IPS-18a (cell line): ENCODE results near the gene RNF115.

Source experiments
- H3K27ac ChIP-seq: one replicate; pipeline ENCODE4 v1.5.1; 2013; ENCODE audit warnings: low read length
- H3K27me3 ChIP-seq: one replicate; pipeline ENCODE4 v1.6.1; 2013; ENCODE audit warnings: mild to moderate bottlenecking, low read length; ENCODE audit not compliant: control insufficient read depth, insufficient read depth
- H3K36me3 ChIP-seq: one replicate; pipeline ENCODE4 v1.6.1; 2013; ENCODE audit warnings: low read depth, low read length; ENCODE audit not compliant: control insufficient read depth
- H3K4me1 ChIP-seq: one replicate; pipeline ENCODE4 v1.6.1; 2013; ENCODE audit warnings: low read depth, low read length; ENCODE audit not compliant: control insufficient read depth
- H3K4me3 ChIP-seq: one replicate; pipeline ENCODE4 v1.5.1; 2013; ENCODE audit warnings: low read length
- H3K9ac ChIP-seq: one replicate; pipeline ENCODE4 v1.6.1; 2013; ENCODE audit warnings: mild to moderate bottlenecking, low read length, moderate library complexity
- H3K9me3 ChIP-seq: one replicate; pipeline ENCODE4 v1.6.1; 2013; ENCODE audit warnings: low read depth, low read length; ENCODE audit not compliant: control insufficient read depth

Gene RNF115

GRCh38 chr1:145823565-145824498 lies at the start of gene RNF115, which contains the start of gene POLR3C:
Gene RNF115 (minus strand): TSS chr1:145824095. CDS start chr1:145823873, 222 bp downstream.
Gene POLR3C (plus strand): TSS chr1:145824200. CDS start chr1:145825777, 1,577 bp downstream.
- Histone ChIP-seq H3K9me3 (no peaks in the 10 kb centered on the region), H3K4me1 (no peaks in the 10 kb centered on the region), H3K27ac (peak within 1 kb of the TSS; percentile 85), H3K27me3 (no peaks in the 10 kb centered on the region), H3K36me3 (peaks cover 28% of the 10 kb centered on the region), H3K4me3 (peak within 1 kb of the TSS; percentile 100), H3K9ac (peak within 1 kb of the TSS; percentile 90)

GRCh38 chr1:145871994-145872924 lies 48.4 kb upstream of the RNF115 start:
- Histone ChIP-seq H3K9me3 (no peaks in the 10 kb centered on the region), H3K27ac (no peak overlapping the region), H3K9ac (peak overlapping the region; percentile 52), H3K4me1 (peaks cover 8% of the 10 kb centered on the region), H3K36me3 (no peaks in the 10 kb centered on the region), H3K4me3 (peak overlapping the region; percentile 61), H3K27me3 (peaks cover 30% of the 10 kb centered on the region)

- peaks cover 8% of the 10 kb centered on the region for H3K4me1 ChIP-seq
- H3K27me3 ChIP-seq = peaks cover 21% of the 10 kb centered on the region
- no peak overlapping the region for H3K4me3 ChIP-seq
- no peaks in the 10 kb centered on the region for H3K36me3 ChIP-seq
- no peak overlapping the region for H3K9ac ChIP-seq
- no peaks in the 10 kb centered on the region for H3K9me3 ChIP-seq
- H3K27ac ChIP-seq = no peak overlapping the region
Measured at GRCh38 chr1:145868232-145868631, 44.3 kb upstream of the RNF115 start.

DNA sequence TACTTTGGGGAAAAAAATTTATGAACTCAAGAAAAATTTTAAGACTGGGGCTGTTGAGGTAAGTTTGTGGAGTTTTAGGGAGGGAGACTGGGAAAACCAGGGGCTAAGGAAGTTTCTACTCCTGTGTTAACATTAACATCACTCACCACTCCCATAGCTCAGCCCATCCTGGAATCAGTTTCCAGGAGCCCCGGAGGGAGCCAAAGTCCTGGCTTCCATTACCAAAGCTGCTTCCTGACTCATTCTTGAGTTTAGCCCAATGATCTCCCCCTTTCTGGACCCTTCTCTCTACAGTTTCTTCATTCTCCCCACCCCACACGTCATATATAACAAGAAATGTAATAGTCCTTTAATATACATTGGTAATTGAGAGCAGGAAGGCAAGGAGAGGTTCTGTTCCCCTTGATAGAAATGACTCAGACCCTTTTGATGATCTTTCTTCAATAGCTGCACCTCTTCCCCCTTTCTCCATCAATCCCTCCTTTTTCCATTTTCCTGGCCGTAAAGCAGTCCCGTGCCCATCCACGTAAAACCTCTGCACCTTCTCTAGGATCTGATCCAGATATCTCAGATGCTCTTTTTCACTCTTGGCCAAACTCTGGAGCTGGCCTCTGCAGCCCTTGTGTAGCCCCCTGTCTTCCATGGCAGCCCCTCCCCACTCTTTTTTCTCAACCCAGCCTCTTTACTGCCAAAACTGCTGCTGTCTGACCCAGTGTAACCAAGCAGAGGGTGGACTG lies 39.6 kb upstream of the RNF115 start:
- Histone ChIP-seq H3K9me3 (no peaks in the 10 kb centered on the region), H3K36me3 (no peaks in the 10 kb centered on the region), H3K4me3 (no peak overlapping the region), H3K9ac (no peak overlapping the region), H3K27ac (no peak overlapping the region), H3K4me1 (no peaks in the 10 kb centered on the region), H3K27me3 (no peaks in the 10 kb centered on the region)

- Histone ChIP-seq H3K27me3 (no peaks in the 10 kb centered on the region), H3K4me3 (peak overlapping the region; percentile 95), H3K9ac (peak overlapping the region; percentile 55), H3K9me3 (peaks cover 4% of the 10 kb centered on the region), H3K27ac (no peak overlapping the region), H3K4me1 (no peaks in the 10 kb centered on the region), H3K36me3 (peaks cover 16% of the 10 kb centered on the region)
Measured at GRCh38 chr1:145859491-145860023, 35.7 kb upstream of the RNF115 start.

GRCh38 chr1:145858901-145859490 lies 35.1 kb upstream of the RNF115 start, which contains the start of gene PIAS3:
Gene PIAS3 (minus strand): TSS chr1:145859081. CDS start chr1:145858990, 91 bp downstream.
- Histone ChIP-seq H3K9ac (peak within 1 kb of the TSS; percentile 55), H3K27ac (no peak within 1 kb of the TSS), H3K4me1 (no peaks in the 10 kb centered on the region), H3K36me3 (peaks cover 22% of the 10 kb centered on the region), H3K4me3 (peak within 1 kb of the TSS; percentile 95), H3K27me3 (no peaks in the 10 kb centered on the region), H3K9me3 (peaks cover 4% of the 10 kb centered on the region)

- Histone ChIP-seq H3K9me3 (peaks cover 4% of the 10 kb centered on the region), H3K9ac (peak overlapping the region; percentile 55), H3K36me3 (peaks cover 28% of the 10 kb centered on the region), H3K27me3 (no peaks in the 10 kb centered on the region), H3K4me3 (peak overlapping the region; percentile 95), H3K27ac (no peak overlapping the region), H3K4me1 (no peaks in the 10 kb centered on the region)
Measured at GRCh38 chr1:145858238-145858900, 34.5 kb upstream of the RNF115 start.

GRCh38 chr1:145857170-145857569 lies 33.3 kb upstream of the RNF115 start:
- H3K4me3 ChIP-seq = no peak overlapping the region
- no peak overlapping the region for H3K9ac ChIP-seq
- peaks cover 4% of the 10 kb centered on the region for H3K9me3 ChIP-seq
- H3K4me1 ChIP-seq = no peaks in the 10 kb centered on the region
- H3K27ac ChIP-seq = no peak overlapping the region
- H3K36me3 ChIP-seq = peaks cover 37% of the 10 kb centered on the region
- H3K27me3 ChIP-seq = no peaks in the 10 kb centered on the region

DNA sequence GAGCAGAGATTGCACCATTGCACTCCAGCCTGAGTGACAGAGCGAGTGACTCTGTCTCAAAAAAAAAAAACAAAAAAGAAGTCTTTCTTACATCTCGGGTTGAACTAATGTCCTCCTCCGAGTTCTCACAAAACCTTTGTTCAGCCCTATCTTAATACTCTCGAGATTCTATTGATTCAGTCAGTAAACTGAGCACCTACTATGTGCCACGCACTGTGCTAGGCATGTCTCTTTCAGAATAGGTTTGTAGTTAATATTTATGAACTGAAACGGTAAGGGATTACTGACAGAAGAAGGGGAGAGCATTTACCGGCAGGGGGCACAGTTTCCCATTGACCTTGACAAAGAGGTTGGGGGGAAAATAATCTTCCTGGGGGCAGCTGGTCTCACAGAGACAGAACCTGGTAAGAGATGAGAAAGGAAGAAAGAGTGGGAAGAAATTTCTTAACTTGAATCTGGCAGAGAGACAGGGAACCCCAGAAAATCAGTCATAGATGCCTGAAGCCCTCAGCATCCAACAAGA lies 31.6 kb upstream of the RNF115 start:
- H3K36me3 ChIP-seq = peaks cover 46% of the 10 kb centered on the region
- H3K27ac ChIP-seq = no peak overlapping the region

More for the DNA sequence above, 31.6 kb upstream of the RNF115 start:
- Histone ChIP-seq H3K27me3 (no peaks in the 10 kb centered on the region), H3K4me1 (no peaks in the 10 kb centered on the region), H3K4me3 (no peak overlapping the region), H3K9ac (no peak overlapping the region), H3K9me3 (peaks cover 4% of the 10 kb centered on the region)
